Measurements from ENCODE around the gene MAPKAP1. TPM values are rescaled to one million over a fixed set of nuclear protein-coding genes. Genes with fewer than 3 reads are reported as not detected.

MAPKAP1 gene
- polyA plus RNA-seq, 1 donor from 2014 or later, result 57.5 TPM

GRCh38 chr9:125493881-125494652, 212.9 kb downstream of the MAPKAP1 start:
- H3K36me3 ChIP-seq (ENCODE audit: insufficient read depth, low read length), result no peaks in the 10 kb centered on the region
- no peaks in the 10 kb centered on the region for H3K9me2 ChIP-seq (ENCODE audit: insufficient read depth, low read length)
- H3F3A ChIP-seq (ENCODE audit: insufficient read depth, low read length, poor library complexity, severe bottlenecking), result no peaks in the 10 kb centered on the region
- H3K4me2 ChIP-seq (ENCODE audit: low read length), result no peak overlapping the region
- TF ChIP-seq SMC3 (conservative IDR thresholded peaks at IDR 0.05; ENCODE audit: poor library complexity) (no peak), EZH2 (IDR thresholded peaks at IDR 0.05; ENCODE audit: borderline replicate concordance, insufficient read depth, low read length, poor library complexity, severe bottlenecking) (no peak), EP300 (conservative IDR thresholded peaks at IDR 0.05; ENCODE audit: poor library complexity, severe bottlenecking) (no peak), MXI1 (conservative IDR thresholded peaks at IDR 0.05; ENCODE audit: poor library complexity, severe bottlenecking) (no peak), RAD21 (conservative IDR thresholded peaks at IDR 0.05) (no peak), TAF1 (IDR thresholded peaks at IDR 0.05; ENCODE audit: low read depth) (no peak), POLR2AphosphoS5 (IDR thresholded peaks at IDR 0.05) (no peak)
- TF ChIP-seq, protein P1, sequence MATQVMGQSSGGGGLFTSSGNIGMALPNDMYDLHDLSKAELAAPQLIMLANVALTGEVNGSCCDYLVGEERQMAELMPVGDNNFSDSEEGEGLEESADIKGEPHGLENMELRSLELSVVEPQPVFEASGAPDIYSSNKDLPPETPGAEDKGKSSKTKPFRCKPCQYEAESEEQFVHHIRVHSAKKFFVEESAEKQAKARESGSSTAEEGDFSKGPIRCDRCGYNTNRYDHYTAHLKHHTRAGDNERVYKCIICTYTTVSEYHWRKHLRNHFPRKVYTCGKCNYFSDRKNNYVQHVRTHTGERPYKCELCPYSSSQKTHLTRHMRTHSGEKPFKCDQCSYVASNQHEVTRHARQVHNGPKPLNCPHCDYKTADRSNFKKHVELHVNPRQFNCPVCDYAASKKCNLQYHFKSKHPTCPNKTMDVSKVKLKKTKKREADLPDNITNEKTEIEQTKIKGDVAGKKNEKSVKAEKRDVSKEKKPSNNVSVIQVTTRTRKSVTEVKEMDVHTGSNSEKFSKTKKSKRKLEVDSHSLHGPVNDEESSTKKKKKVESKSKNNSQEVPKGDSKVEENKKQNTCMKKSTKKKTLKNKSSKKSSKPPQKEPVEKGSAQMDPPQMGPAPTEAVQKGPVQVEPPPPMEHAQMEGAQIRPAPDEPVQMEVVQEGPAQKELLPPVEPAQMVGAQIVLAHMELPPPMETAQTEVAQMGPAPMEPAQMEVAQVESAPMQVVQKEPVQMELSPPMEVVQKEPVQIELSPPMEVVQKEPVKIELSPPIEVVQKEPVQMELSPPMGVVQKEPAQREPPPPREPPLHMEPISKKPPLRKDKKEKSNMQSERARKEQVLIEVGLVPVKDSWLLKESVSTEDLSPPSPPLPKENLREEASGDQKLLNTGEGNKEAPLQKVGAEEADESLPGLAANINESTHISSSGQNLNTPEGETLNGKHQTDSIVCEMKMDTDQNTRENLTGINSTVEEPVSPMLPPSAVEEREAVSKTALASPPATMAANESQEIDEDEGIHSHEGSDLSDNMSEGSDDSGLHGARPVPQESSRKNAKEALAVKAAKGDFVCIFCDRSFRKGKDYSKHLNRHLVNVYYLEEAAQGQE (IDR thresholded peaks at IDR 0.05; ENCODE audit: borderline replicate concordance), result no peak
- TF ChIP-seq, protein P2, sequence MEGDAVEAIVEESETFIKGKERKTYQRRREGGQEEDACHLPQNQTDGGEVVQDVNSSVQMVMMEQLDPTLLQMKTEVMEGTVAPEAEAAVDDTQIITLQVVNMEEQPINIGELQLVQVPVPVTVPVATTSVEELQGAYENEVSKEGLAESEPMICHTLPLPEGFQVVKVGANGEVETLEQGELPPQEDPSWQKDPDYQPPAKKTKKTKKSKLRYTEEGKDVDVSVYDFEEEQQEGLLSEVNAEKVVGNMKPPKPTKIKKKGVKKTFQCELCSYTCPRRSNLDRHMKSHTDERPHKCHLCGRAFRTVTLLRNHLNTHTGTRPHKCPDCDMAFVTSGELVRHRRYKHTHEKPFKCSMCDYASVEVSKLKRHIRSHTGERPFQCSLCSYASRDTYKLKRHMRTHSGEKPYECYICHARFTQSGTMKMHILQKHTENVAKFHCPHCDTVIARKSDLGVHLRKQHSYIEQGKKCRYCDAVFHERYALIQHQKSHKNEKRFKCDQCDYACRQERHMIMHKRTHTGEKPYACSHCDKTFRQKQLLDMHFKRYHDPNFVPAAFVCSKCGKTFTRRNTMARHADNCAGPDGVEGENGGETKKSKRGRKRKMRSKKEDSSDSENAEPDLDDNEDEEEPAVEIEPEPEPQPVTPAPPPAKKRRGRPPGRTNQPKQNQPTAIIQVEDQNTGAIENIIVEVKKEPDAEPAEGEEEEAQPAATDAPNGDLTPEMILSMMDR (IDR thresholded peaks at IDR 0.05; ENCODE audit: poor library complexity, severe bottlenecking), result no peak
- no peaks in the 10 kb centered on the region for H3K27me3 ChIP-seq (ENCODE audit: insufficient read depth, low read depth, low read length)
- H2AFZ ChIP-seq (ENCODE audit: low read depth, low read length), result no peak overlapping the region
- H3K27ac ChIP-seq (ENCODE audit: low read length), result no peak overlapping the region
- no peaks in the 10 kb centered on the region for H4K20me1 ChIP-seq (ENCODE audit: insufficient read depth)
- H3K9me3 ChIP-seq (ENCODE audit: low read length), result no peaks in the 10 kb centered on the region
- no peak overlapping the region for H3K9ac ChIP-seq (ENCODE audit: low read length)
- no peak overlapping the region for H3K4me3 ChIP-seq (ENCODE audit: low read length)
- no peaks in the 10 kb centered on the region for H3K79me2 ChIP-seq (replicated peaks; ENCODE audit: insufficient read depth, low read length)

- no peak overlapping the region for H2AFZ ChIP-seq (ENCODE audit: low read depth, low read length)
- H3K9ac ChIP-seq (ENCODE audit: low read length), result no peak overlapping the region
- H3F3A ChIP-seq (ENCODE audit: insufficient read depth, low read length, poor library complexity, severe bottlenecking), result no peaks in the 10 kb centered on the region
- H3K79me2 ChIP-seq (replicated peaks; ENCODE audit: insufficient read depth, low read length), result no peaks in the 10 kb centered on the region
- H3K27me3 ChIP-seq (ENCODE audit: insufficient read depth, low read depth, low read length), result no peaks in the 10 kb centered on the region
- no peaks in the 10 kb centered on the region for H3K36me3 ChIP-seq (ENCODE audit: insufficient read depth, low read length)
- TF ChIP-seq TAF1 (IDR thresholded peaks at IDR 0.05; ENCODE audit: low read depth) (no peak), EZH2 (IDR thresholded peaks at IDR 0.05; ENCODE audit: borderline replicate concordance, insufficient read depth, low read length, poor library complexity, severe bottlenecking) (no peak), EP300 (conservative IDR thresholded peaks at IDR 0.05; ENCODE audit: poor library complexity, severe bottlenecking) (no peak), MXI1 (conservative IDR thresholded peaks at IDR 0.05; ENCODE audit: poor library complexity, severe bottlenecking) (no peak), POLR2AphosphoS5 (IDR thresholded peaks at IDR 0.05) (no peak), RAD21 (conservative IDR thresholded peaks at IDR 0.05) (no peak), SMC3 (conservative IDR thresholded peaks at IDR 0.05; ENCODE audit: poor library complexity) (no peak)
- TF ChIP-seq, protein P1 (IDR thresholded peaks at IDR 0.05; ENCODE audit: borderline replicate concordance), result no peak
- TF ChIP-seq, protein P2 (IDR thresholded peaks at IDR 0.05; ENCODE audit: poor library complexity, severe bottlenecking), result no peak
- no peak overlapping the region for H3K4me2 ChIP-seq (ENCODE audit: low read length)
- no peaks in the 10 kb centered on the region for H3K9me2 ChIP-seq (ENCODE audit: insufficient read depth, low read length)
- H3K4me3 ChIP-seq (ENCODE audit: low read length), result no peak overlapping the region
- H3K27ac ChIP-seq (ENCODE audit: low read length), result no peak overlapping the region
- H3K9me3 ChIP-seq (ENCODE audit: low read length), result no peaks in the 10 kb centered on the region
- no peaks in the 10 kb centered on the region for H4K20me1 ChIP-seq (ENCODE audit: insufficient read depth)
Measured at GRCh38 chr9:125493384-125493783, 213.6 kb downstream of the MAPKAP1 start.
